ENCODE results near the gene PGC.

The PGC gene

GRCh38 chr6:41721414-41721813 lies 25.8 kb downstream of the PGC start:
- TF ChIP-seq, protein P1, sequence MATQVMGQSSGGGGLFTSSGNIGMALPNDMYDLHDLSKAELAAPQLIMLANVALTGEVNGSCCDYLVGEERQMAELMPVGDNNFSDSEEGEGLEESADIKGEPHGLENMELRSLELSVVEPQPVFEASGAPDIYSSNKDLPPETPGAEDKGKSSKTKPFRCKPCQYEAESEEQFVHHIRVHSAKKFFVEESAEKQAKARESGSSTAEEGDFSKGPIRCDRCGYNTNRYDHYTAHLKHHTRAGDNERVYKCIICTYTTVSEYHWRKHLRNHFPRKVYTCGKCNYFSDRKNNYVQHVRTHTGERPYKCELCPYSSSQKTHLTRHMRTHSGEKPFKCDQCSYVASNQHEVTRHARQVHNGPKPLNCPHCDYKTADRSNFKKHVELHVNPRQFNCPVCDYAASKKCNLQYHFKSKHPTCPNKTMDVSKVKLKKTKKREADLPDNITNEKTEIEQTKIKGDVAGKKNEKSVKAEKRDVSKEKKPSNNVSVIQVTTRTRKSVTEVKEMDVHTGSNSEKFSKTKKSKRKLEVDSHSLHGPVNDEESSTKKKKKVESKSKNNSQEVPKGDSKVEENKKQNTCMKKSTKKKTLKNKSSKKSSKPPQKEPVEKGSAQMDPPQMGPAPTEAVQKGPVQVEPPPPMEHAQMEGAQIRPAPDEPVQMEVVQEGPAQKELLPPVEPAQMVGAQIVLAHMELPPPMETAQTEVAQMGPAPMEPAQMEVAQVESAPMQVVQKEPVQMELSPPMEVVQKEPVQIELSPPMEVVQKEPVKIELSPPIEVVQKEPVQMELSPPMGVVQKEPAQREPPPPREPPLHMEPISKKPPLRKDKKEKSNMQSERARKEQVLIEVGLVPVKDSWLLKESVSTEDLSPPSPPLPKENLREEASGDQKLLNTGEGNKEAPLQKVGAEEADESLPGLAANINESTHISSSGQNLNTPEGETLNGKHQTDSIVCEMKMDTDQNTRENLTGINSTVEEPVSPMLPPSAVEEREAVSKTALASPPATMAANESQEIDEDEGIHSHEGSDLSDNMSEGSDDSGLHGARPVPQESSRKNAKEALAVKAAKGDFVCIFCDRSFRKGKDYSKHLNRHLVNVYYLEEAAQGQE (IDR thresholded peaks at IDR 0.05; ENCODE audit: insufficient read depth in 1 of 2, low read depth in 2 of 2, low read length in 2 of 2), result no peak
- TF ChIP-seq TAF1 (IDR thresholded peaks at IDR 0.05; ENCODE audit: borderline replicate concordance, insufficient read depth, low read length), result no peak
- no peak for TF ChIP-seq FOXP2 (optimal IDR thresholded peaks at IDR 0.05; ENCODE audit: borderline replicate concordance, extremely low read depth, extremely low read length, insufficient read depth)
- no peak for TF ChIP-seq SIN3A (IDR thresholded peaks at IDR 0.05; ENCODE audit: borderline replicate concordance, insufficient read depth, low read length)
- TF ChIP-seq POLR2AphosphoS5 (IDR thresholded peaks at IDR 0.05; ENCODE audit: low read depth, low read length), result no peak

GRCh38 chr6:41720783-41721182 lies 26.4 kb downstream of the PGC start:
- TF ChIP-seq SIN3A (IDR thresholded peaks at IDR 0.05; ENCODE audit: borderline replicate concordance, insufficient read depth, low read length), result no peak
- TF ChIP-seq FOXP2 (optimal IDR thresholded peaks at IDR 0.05; ENCODE audit: borderline replicate concordance, extremely low read depth, extremely low read length, insufficient read depth), result no peak

GRCh38 chr6:41720262-41720620 lies 27.0 kb downstream of the PGC start:
- TF ChIP-seq TAF1 (IDR thresholded peaks at IDR 0.05; ENCODE audit: borderline replicate concordance, insufficient read depth, low read length), result no peak
- no peak for TF ChIP-seq SIN3A (IDR thresholded peaks at IDR 0.05; ENCODE audit: borderline replicate concordance, insufficient read depth, low read length)
- TF ChIP-seq, protein P1 (IDR thresholded peaks at IDR 0.05; ENCODE audit: insufficient read depth in 1 of 2, low read depth in 2 of 2, low read length in 2 of 2), result no peak
- TF ChIP-seq FOXP2 (optimal IDR thresholded peaks at IDR 0.05; ENCODE audit: borderline replicate concordance, extremely low read depth, extremely low read length, insufficient read depth), result no peak
- no peak for TF ChIP-seq POLR2AphosphoS5 (IDR thresholded peaks at IDR 0.05; ENCODE audit: low read depth, low read length)

GRCh38 chr6:41719436-41720261 lies 27.5 kb downstream of the PGC start:
- no peak for TF ChIP-seq SIN3A (IDR thresholded peaks at IDR 0.05; ENCODE audit: borderline replicate concordance, insufficient read depth, low read length)
- TF ChIP-seq TAF1 (IDR thresholded peaks at IDR 0.05; ENCODE audit: borderline replicate concordance, insufficient read depth, low read length), result no peak
- no peak for TF ChIP-seq POLR2AphosphoS5 (IDR thresholded peaks at IDR 0.05; ENCODE audit: low read depth, low read length)
- no peak for TF ChIP-seq FOXP2 (optimal IDR thresholded peaks at IDR 0.05; ENCODE audit: borderline replicate concordance, extremely low read depth, extremely low read length, insufficient read depth)

- TF ChIP-seq, protein P1 (IDR thresholded peaks at IDR 0.05; ENCODE audit: insufficient read depth in 1 of 2, low read depth in 2 of 2, low read length in 2 of 2), result no peak
- TF ChIP-seq TAF1 (IDR thresholded peaks at IDR 0.05; ENCODE audit: borderline replicate concordance, insufficient read depth, low read length) (no peak), SIN3A (IDR thresholded peaks at IDR 0.05; ENCODE audit: borderline replicate concordance, insufficient read depth, low read length) (no peak), POLR2AphosphoS5 (IDR thresholded peaks at IDR 0.05; ENCODE audit: low read depth, low read length) (no peak), FOXP2 (optimal IDR thresholded peaks at IDR 0.05; ENCODE audit: borderline replicate concordance, extremely low read depth, extremely low read length, insufficient read depth) (no peak)
These were observed 28.4 kb downstream of the PGC start for GRCh38 chr6:41718828-41719227.

DNA sequence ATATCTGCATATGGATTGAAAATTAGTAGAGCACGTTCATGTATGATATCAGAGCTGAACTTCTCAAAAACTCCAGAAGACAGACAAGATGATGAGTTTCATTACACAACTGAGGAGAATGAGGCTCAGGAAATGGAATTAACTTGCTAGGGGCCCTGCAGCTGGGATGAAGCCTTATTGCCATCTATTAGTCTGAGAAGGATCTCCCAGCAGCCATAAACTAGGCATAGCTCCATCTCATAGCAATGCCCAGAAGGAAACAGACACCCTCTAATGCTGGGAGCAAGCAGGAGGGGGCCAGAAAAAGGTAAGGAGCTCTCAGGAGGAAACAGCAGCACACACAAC lies 29.8 kb downstream of the PGC start:
- no peak for TF ChIP-seq TAF1 (IDR thresholded peaks at IDR 0.05; ENCODE audit: borderline replicate concordance, insufficient read depth, low read length)
- TF ChIP-seq, protein P1 (IDR thresholded peaks at IDR 0.05; ENCODE audit: insufficient read depth in 1 of 2, low read depth in 2 of 2, low read length in 2 of 2), result no peak
- TF ChIP-seq POLR2AphosphoS5 (IDR thresholded peaks at IDR 0.05; ENCODE audit: low read depth, low read length), result no peak
- TF ChIP-seq SIN3A (IDR thresholded peaks at IDR 0.05; ENCODE audit: borderline replicate concordance, insufficient read depth, low read length), result no peak
- TF ChIP-seq FOXP2 (optimal IDR thresholded peaks at IDR 0.05; ENCODE audit: borderline replicate concordance, extremely low read depth, extremely low read length, insufficient read depth), result no peak

All from PFSK-1 (cell line).